NCI-H1105 (cell line): ENCODE data around the gene PRKAG3.
"Not testable (repeated sequence)": the region's sequence is repeated elsewhere in the genome, so short reads cannot be mapped to it uniquely, and the experiment has no call there.

ENCODE experiments used
- DNase-seq: peaks from one replicate; lab custom pipeline; 2025; lab: John Stamatoyannopoulos, UW

PRKAG3 gene

DNA sequence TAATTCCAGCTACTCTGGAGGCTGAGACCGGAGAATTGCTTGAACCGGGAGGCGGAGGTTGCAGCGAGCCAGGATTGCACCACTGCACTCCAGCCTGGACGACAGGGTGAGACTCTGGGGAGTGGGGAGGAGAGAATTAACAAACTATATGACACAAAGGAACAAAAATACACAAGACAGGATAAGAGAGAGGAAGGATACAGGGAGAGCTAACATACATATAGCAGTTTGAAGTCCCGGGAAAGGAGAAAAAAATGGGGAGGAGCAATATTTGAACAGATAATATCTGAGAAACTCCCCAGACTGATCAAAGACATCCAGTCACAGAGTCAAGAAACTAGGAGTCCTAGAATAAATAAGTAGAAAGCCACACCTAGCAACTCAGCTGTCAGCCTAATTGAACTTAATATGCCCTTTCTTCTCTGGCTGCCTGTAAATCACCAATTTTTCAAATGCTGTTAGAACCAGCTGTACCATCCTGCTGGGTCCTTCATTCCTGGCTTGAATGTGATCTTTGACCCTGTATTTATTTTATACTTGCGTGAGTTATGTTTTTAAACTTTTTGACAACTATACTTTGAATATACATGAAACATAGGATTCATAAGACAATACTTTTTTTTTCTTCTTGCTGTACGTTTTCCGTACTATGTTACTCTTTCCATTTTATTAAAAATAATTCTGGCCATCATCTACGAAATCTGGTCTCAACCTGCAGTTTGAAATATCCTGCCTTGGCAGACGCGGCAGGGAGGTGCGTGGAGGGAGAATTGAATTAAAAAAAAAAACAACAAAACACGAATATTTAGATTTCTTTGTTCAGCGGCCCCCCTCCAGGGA is 50.5 kb downstream of the PRKAG3 start:
- DNase-seq, result peak; percentile 14

DNA sequence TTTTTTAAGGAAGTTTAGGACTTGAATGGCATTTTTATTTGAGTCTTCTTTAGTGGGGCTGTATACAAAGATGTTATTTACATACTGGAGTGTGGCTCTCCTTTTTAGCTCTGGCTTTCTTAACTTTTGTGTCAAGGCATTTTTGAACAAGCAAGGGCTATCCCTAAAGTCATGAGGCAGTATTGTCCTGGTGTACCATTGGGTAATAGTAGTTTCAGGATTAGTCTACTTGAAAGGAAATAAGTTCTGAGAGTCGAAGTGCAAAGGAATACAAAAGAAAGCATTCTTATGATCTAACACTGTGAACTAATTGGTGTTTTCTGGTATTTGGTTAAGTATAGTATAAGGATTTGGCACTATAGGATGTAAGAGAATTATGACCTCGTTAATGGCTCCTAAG is 51.6 kb downstream of the PRKAG3 start:
- no peak for DNase-seq

DNA sequence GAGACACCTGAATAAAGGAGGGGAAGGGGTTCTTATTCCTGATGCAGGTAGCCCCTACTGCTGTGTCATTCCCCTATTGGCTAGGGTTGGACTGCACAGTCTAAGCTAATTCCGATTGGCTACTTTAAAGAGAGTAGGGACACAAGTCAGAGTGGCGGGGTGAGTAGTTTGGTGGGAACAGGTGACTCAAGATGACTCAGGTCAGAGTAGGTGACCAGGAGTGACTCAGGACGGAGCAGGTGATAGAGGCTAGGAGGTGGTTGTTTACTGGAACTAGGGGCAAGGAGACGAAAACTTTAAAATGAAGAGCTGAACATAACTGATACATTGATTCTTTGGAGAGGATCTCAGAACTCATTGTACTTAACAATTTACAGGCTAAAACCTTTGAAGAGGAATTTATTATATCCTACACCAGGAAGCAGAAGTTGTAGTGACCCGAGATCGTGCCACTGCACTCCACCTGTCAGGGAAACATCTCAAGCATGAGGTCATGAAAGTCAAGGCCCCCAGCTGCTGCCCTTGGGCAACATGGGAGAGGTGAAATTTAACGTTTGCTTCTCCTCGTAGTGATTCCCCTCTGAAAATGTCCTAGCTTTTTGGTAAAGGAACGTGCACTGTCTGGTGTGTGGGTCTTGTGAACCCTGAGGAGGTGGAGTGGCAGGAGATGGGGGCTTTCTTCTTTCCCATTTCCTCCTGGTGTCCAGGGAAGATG is 54.2 kb downstream of the PRKAG3 start:
- DNase-seq, result no peak

DNA sequence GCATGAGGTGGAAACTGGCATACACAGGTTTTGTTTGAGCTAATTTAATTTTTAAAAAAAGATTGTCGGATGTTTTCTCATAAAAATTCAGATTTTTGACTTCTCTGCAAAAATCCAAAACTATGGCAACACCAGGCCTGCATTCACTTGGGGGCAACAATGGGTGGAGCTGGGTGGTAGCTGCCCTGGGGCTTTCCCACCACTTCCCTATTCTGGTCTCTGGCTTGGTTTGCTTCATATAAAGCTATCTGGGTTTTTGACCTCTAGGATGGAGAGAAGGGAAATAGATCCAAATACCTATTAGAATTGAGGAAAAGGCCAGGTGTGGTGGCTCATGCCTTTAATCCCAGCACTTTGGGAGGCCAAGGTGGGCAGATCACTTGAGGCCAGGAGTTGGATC is 55.1 kb downstream of the PRKAG3 start:
- no peak for DNase-seq

DNA sequence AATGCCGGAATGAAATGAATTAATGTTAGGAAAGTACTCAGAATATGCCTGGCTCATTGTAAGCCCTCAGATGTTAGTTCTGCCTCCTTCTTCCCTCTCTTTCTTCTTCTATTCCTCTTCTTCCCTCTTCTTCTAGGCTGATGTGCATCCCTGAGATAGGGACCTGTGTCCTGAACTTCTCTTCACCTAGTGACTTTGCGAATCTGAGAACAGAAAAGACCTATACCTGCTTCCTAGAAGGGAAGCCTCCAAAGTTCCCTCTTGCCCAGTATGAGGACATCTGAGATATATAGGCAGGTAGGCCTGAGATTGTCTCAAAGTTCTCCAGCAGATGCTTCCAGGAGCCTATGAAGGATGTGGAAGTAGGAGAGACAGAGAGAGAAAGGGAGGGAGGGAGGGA is 57.7 kb downstream of the PRKAG3 start:
- DNase-seq, result no peak

DNA sequence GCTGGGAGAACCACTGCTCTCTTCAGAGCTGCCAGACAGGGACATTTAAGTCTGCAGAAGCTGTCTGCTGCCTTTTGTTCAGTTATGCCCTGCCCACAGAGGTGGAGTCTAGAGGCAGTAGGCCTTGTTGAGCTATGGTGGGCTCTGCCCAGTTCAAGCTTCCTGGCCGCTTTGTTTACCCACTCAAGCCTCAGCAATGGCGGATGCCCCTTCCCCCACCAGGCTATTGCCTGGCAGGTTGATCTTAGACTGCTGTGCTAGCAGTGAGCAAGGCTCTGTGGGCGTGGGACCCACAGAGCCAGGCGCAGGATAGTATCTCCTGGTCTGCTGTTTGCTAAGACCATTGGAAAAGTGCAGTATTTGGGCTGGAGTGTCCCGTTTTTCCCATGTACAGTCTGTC is 58.8 kb downstream of the PRKAG3 start:
- not testable (repeated sequence) for DNase-seq
